ENCODE results near the gene UAP1.

- no peak for TF ChIP-seq REST (IDR thresholded peaks at IDR 0.05; ENCODE audit: low read depth)
- TF ChIP-seq CREB1 (IDR thresholded peaks at IDR 0.05; ENCODE audit: low read depth): no peak
- no peak for TF ChIP-seq CEBPB (IDR thresholded peaks at IDR 0.05)
- no peak for TF ChIP-seq MAX (IDR thresholded peaks at IDR 0.05)
- no peak for TF ChIP-seq TEAD4 (IDR thresholded peaks at IDR 0.05)
- TF ChIP-seq YY1 (IDR thresholded peaks at IDR 0.05; ENCODE audit: low read depth): no peak
- TF ChIP-seq RAD21 (IDR thresholded peaks at IDR 0.05; ENCODE audit: low read depth): no peak
- no peak for TF ChIP-seq ZBTB7A (IDR thresholded peaks at IDR 0.05; ENCODE audit: low read depth)
These were observed 7.3 kb downstream of the UAP1 start for GRCh38 chr1:162568802-162569201.

All from Ishikawa (cell line).